Astrocyte of the cerebellum (primary cell): ENCODE results near the gene FBXO21.

ENCODE experiments used
- DNase-seq: peaks from one replicate; pipeline ENCODE4 v3.0.0-alpha.2; 2011; ENCODE audit warnings: low read depth
- H3K4me3 ChIP-seq: 2 replicates; pipeline ENCODE4 v1.5.1; 2011; ENCODE audit warnings: mild to moderate bottlenecking, low read depth, low read length, moderate library complexity
- CTCF ChIP-seq: IDR thresholded peaks from 2 replicates; pipeline ENCODE4 v1.5.1; 2012; ENCODE audit warnings: low read length, low read depth, moderate library complexity, mild to moderate bottlenecking; ENCODE audit errors: missing control alignments
- in situ Hi-C: cut with HindIII; loops from 2 replicates; pipeline ENCODE4 v1.10.0; 2017; ENCODE audit warnings: low sequenced_read_pairs

Gene FBXO21

DNA sequence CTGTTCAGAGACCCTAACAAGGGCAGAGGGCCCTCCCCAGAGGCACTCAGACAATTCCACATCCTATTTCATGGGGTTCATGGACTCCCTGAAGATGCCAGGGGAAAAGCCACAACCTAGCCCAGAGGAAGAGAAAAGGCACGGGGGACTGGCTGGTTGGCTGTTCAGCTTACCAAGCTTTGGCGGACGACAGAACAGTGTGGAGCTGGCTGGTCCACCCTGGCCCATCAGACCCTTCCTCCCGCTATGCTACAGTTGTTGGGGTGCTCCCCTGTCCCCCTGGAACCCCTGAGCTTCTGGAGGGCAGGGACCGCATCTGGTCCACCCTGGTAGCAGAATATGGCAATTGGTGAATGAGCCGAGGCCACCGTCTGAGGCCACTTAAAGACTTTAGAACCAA lies 97.4 kb downstream of the FBXO21 start:
- H3K4me3 ChIP-seq = no peak overlapping the region
- no peak for DNase-seq
- no peak for TF ChIP-seq CTCF
- in situ Hi-C loops = loop anchor here (5.0 kb wide), 1 partner anchor 39 kb away; no protein-coding TSS in a partner anchor

DNA sequence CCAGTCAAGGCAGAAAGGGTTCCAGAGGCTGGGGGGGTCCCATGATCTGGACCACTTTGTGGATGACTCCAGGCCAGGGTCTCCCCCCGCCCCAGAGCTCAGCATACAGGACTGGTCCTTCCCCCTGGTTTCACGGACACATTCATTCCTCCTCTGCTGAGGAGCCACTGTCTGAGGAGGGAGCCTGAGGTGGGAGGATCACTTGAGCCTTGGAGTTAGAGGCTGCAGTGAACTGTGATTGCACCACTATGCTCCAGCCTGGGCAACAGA lies 97.8 kb downstream of the FBXO21 start:
- no peak overlapping the region for H3K4me3 ChIP-seq
- in situ Hi-C loops = loop anchor here (5.0 kb wide), 1 partner anchor 40 kb away; no protein-coding TSS in a partner anchor
- no peak for DNase-seq
- no peak for TF ChIP-seq CTCF
